IMR-90 (cell line): Measurements from ENCODE around the gene ZFP36. TPM values are rescaled to one million over a fixed set of nuclear protein-coding genes. Genes with fewer than 3 reads are reported as not detected.

Experiments used
- ATAC-seq: fragments of 200-7000 bp; cut with Tn5 transposase; 2 replicates; pipeline ENCODE4 v1.9.1; 2020; ENCODE audit warnings: low read depth, mild to moderate bottlenecking, moderate library complexity
- BruUV-seq: library from RNA; stranded (reverse); fragments of 400-500 nt; replicated peaks from 2 replicates; lab custom pipeline; 2021; lab: Mats Ljungman, UMichigan
- CTCF ChIA-PET: fragments of 300-600 bp; formaldehyde crosslinking; extraction: SDS; loops from one replicate; lab custom pipeline; 2021; ENCODE audit warnings: antibody characterized with exemption; lab: Yijun Ruan, JAX
- POLR2A ChIA-PET: fragments of 300-600 bp; sonication (Branson Sonifier 250); formaldehyde crosslinking; loops from one replicate; lab custom pipeline; 2022; ENCODE audit warnings: antibody characterized with exemption; ENCODE audit not compliant: unreplicated experiment; lab: Charles Lee
- DNase-seq: peaks from one replicate; pipeline ENCODE4 v3.0.0; 2013
- H2AFZ ChIP-seq: replicated peaks from 2 replicates; pipeline ENCODE3; 2013; ENCODE audit warnings: low read length, mild to moderate bottlenecking; ENCODE audit not compliant: poor library complexity
- H2AK5ac ChIP-seq: 2 replicates; pipeline ENCODE4 v1.6.1; 2013; ENCODE audit warnings: low read depth, low read length, inconsistent platforms
- H2AK9ac ChIP-seq: replicated peaks from 2 replicates; pipeline ENCODE3; 2013; ENCODE audit warnings: mild to moderate bottlenecking, low read depth, low read length, moderate library complexity; ENCODE audit not compliant: poor library complexity
- H2BK120ac ChIP-seq: 2 replicates; pipeline ENCODE4 v1.6.1; 2013; ENCODE audit warnings: low read depth, low read length, inconsistent platforms
- H2BK15ac ChIP-seq: 3 replicates; pipeline ENCODE4 v1.6.1; 2013; ENCODE audit warnings: low read depth, low read length, inconsistent platforms
- H2BK20ac ChIP-seq: 2 replicates; pipeline ENCODE4 v1.6.1; 2013; ENCODE audit warnings: low read depth, mild to moderate bottlenecking, inconsistent platforms, low read length, moderate library complexity
- H2BK5ac ChIP-seq: 2 replicates; pipeline ENCODE4 v1.6.1; 2013; ENCODE audit warnings: mild to moderate bottlenecking, low read depth, low read length, inconsistent platforms; ENCODE audit not compliant: poor library complexity, severe bottlenecking
- H3K14ac ChIP-seq: replicated peaks from 2 replicates; pipeline ENCODE4 v1.6.1; 2013; ENCODE audit warnings: low read depth, low read length, inconsistent platforms
- H3K18ac ChIP-seq: 2 replicates; pipeline ENCODE4 v1.6.1; 2013; ENCODE audit warnings: low read depth, low read length, control low read depth
- H3K23ac ChIP-seq: 2 replicates; pipeline ENCODE4 v1.6.1; 2013; ENCODE audit warnings: low read depth, low read length, inconsistent platforms
- H3K27ac ChIP-seq: 2 replicates; pipeline ENCODE4 v1.5.1; 2013; ENCODE audit warnings: mild to moderate bottlenecking, control low read depth, low read length; ENCODE audit not compliant: insufficient read depth
- H3K27me3 ChIP-seq: 2 replicates; pipeline ENCODE4 v1.6.1; 2013; ENCODE audit warnings: low read length; ENCODE audit not compliant: control insufficient read depth, insufficient read depth
- H3K36me3 ChIP-seq: 2 replicates; pipeline ENCODE4 v1.6.1; 2013; ENCODE audit warnings: low read length, mixed read lengths; ENCODE audit not compliant: control insufficient read depth, insufficient read depth
- H3K4ac ChIP-seq: 2 replicates; pipeline ENCODE4 v1.6.1; 2013; ENCODE audit warnings: low read depth, low read length, inconsistent platforms
- H3K4me1 ChIP-seq: 2 replicates; pipeline ENCODE4 v1.6.1; 2013; ENCODE audit warnings: low read length, mixed read lengths; ENCODE audit not compliant: control insufficient read depth, insufficient read depth
- H3K4me2 ChIP-seq: 2 replicates; pipeline ENCODE4 v1.6.1; 2013; ENCODE audit warnings: low read depth, mild to moderate bottlenecking, control low read depth, low read length, moderate library complexity
- H3K4me3 ChIP-seq: 2 replicates; pipeline ENCODE4 v1.5.1; 2013; ENCODE audit warnings: low read depth, mild to moderate bottlenecking, control low read depth, low read length, moderate library complexity; ENCODE audit not compliant: insufficient read depth
- H3K56ac ChIP-seq: 2 replicates; pipeline ENCODE4 v1.6.1; 2013; ENCODE audit warnings: low read length, inconsistent platforms; ENCODE audit not compliant: insufficient read depth; ENCODE audit errors: extremely low read depth
- H3K79me1 ChIP-seq, 2 experiments: 2 replicates each; pipeline ENCODE4 v1.6.1; 2013; ENCODE audit warnings: low read length in 2 of 2, inconsistent platforms in 1 of 2, low read depth in 1 of 2
- H3K9ac ChIP-seq: 2 replicates; pipeline ENCODE4 v1.6.1; 2013; ENCODE audit warnings: low read depth, low read length, control low read depth
- H3K9me1 ChIP-seq: 2 replicates; pipeline ENCODE4 v1.6.1; 2013; ENCODE audit warnings: low read length, inconsistent platforms; ENCODE audit not compliant: insufficient read depth
- H3K9me3 ChIP-seq: 2 replicates; pipeline ENCODE4 v1.6.1; 2013; ENCODE audit warnings: low read length; ENCODE audit not compliant: control insufficient read depth, insufficient read depth
- H4K20me1 ChIP-seq: 2 replicates; pipeline ENCODE4 v1.6.1; 2013; ENCODE audit warnings: low read length, inconsistent platforms; ENCODE audit not compliant: insufficient read depth
- H4K5ac ChIP-seq: 2 replicates; pipeline ENCODE4 v1.6.1; 2013; ENCODE audit warnings: mild to moderate bottlenecking, low read depth, low read length, control low read depth
- H4K8ac ChIP-seq, 2 experiments: 2 replicates each; pipeline ENCODE4 v1.6.1; 2013; ENCODE audit warnings: low read depth in 2 of 2, low read length in 2 of 2, control low read depth in 1 of 2, inconsistent platforms in 1 of 2
- H4K91ac ChIP-seq: 2 replicates; pipeline ENCODE4 v1.6.1; 2013; ENCODE audit warnings: low read depth, low read length, inconsistent platforms; ENCODE audit not compliant: insufficient read depth
- BHLHE40 ChIP-seq: fragments of 150-350 bp; IDR thresholded peaks from 2 replicates; pipeline ENCODE4 v1.6.1; 2016; ENCODE audit warnings: mild to moderate bottlenecking, low read depth, low read length
- CEBPB ChIP-seq: IDR thresholded peaks from 2 replicates; pipeline ENCODE4 v1.6.1; 2012; ENCODE audit warnings: low read depth, low read length, improper control_type of control experiment
- CHD1 ChIP-seq: IDR thresholded peaks from 2 replicates; pipeline ENCODE4 v1.6.1; 2012; ENCODE audit warnings: low read depth, low read length, improper control_type of control experiment
- FOS ChIP-seq: fragments of 150-350 bp; IDR thresholded peaks from 2 replicates; pipeline ENCODE4 v1.6.1; 2016; ENCODE audit warnings: low read depth, low read length
- MAFK ChIP-seq: IDR thresholded peaks from 2 replicates; pipeline ENCODE4 v1.6.1; 2012; ENCODE audit warnings: low read depth, low read length, improper control_type of control experiment
- MAZ ChIP-seq: IDR thresholded peaks from 2 replicates; pipeline ENCODE4 v1.6.1; 2012; ENCODE audit warnings: low read depth, mild to moderate bottlenecking, low read length, improper control_type of control experiment, moderate library complexity, borderline replicate concordance
- MXI1 ChIP-seq: IDR thresholded peaks from 2 replicates; pipeline ENCODE4 v1.6.1; 2012; ENCODE audit warnings: low read depth, mild to moderate bottlenecking, low read length, moderate library complexity, borderline replicate concordance
- NFE2L2 ChIP-seq: fragments of 150-350 bp; IDR thresholded peaks from 2 replicates; pipeline ENCODE4 v1.6.1; 2016; ENCODE audit warnings: low read depth, mild to moderate bottlenecking, low read length
- POLR2A ChIP-seq: IDR thresholded peaks from 2 replicates; pipeline ENCODE4 v1.6.1; 2012; ENCODE audit warnings: mild to moderate bottlenecking, low read depth, low read length
- RAD21 ChIP-seq: IDR thresholded peaks from 2 replicates; pipeline ENCODE4 v1.6.1; 2012; ENCODE audit warnings: low read length, improper control_type of control experiment
- RCOR1 ChIP-seq: IDR thresholded peaks from 2 replicates; pipeline ENCODE4 v1.6.1; 2012; ENCODE audit warnings: mild to moderate bottlenecking, low read length, improper control_type of control experiment; ENCODE audit not compliant: insufficient replicate concordance
- RFX5 ChIP-seq: IDR thresholded peaks from 2 replicates; pipeline ENCODE4 v1.8.0; 2012; ENCODE audit warnings: low read depth, mild to moderate bottlenecking, low read length, moderate library complexity
- WGBS, 2 experiments: methylation state at CpG; one replicate each; pipeline versions ENCODE4 v1.1.5 to v1.1.7; 2013; ENCODE audit warnings: missing lambda C conversion rate in 2 of 2; ENCODE audit not compliant: insufficient read length in 1 of 2; ENCODE audit errors: extremely low coverage in 2 of 2; 5-methylcytosine and 5-hydroxymethylcytosine counted together
- dilution Hi-C: fragments of 300-500 bp; cut with HindIII; formaldehyde crosslinking; loops from one replicate; pipeline ENCODE4 v1.14.3; 2018; ENCODE audit warnings: low sequenced_read_pairs; ENCODE audit not compliant: unreplicated experiment
- in situ Hi-C: fragments of 300-500 bp; cut with MboI; formaldehyde crosslinking; loops from 3 replicates; pipeline ENCODE4 v1.14.3; 2019; ENCODE audit warnings: low sequenced_read_pairs, inconsistent platforms, mixed read lengths
- intact Hi-C: fragments of 100-400 bp; cut with micrococcal nuclease; formaldehyde crosslinking; loops from 2 replicates; pipeline ENCODE4 v1.10.0; 2022
- polyA plus RNA-seq, 3 experiments: library from polyadenylated mRNA; depleted of rRNA; stranded (reverse); fragments of >200 nt; gene quantifications; 2 replicates each; pipeline ENCODE4 v1.2.3, GENCODE V29; 2012; ENCODE audit warnings: low replicate concordance in 1 of 3
- total RNA-seq: library from RNA; depleted of rRNA; stranded (reverse); fragments of >200 nt; gene quantifications from 2 replicates; pipeline ENCODE4 v1.2.3, GENCODE V29; 2012
- TF ChIP-seq, protein P1 (sequence below): conservative IDR thresholded peaks from 2 replicates; pipeline ENCODE4 v1.5.1; 2012; ENCODE audit warnings: mild to moderate bottlenecking, low read depth, low read length, improper control_type of control experiment
- TF ChIP-seq, protein P2 (sequence below): fragments of 150-350 bp; IDR thresholded peaks from 2 replicates; pipeline ENCODE4 v1.6.1; 2016; ENCODE audit warnings: low read depth, mild to moderate bottlenecking, low read length, moderate library complexity, borderline replicate concordance
- TF ChIP-seq, protein P3 (sequence below): fragments of 150-350 bp; IDR thresholded peaks from 2 replicates; pipeline ENCODE4 v1.6.1; 2017; ENCODE audit warnings: mild to moderate bottlenecking, antibody characterized with exemption, low read length, low read depth

The ZFP36 gene
- total and polyA plus RNA-seq, 2 of the 4 experiments (the other 2 are of a cell fraction): 1.4 to 45.0 TPM

DNA sequence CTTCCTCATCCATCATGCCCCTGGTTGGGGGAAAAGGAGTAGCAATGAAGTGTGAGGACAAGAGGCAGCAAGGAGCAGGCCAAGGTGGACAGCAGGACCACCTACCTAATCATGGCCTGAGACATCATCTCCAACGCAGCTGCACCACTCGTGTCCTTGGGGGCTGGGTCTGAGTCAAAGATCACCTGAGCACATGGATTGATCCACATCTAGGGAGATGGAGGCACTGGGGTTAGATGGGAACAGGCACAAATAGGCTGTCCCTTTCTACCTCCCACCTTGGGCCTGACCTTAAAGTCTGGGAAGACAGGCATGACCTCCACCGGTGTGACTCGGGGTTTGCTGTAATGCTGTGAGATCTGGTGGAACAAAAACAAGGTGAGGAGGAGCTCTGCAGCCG is 18.0 kb upstream of the ZFP36 start:
- H3K4me1 ChIP-seq: peaks cover 12% of the 10 kb centered on the region
- CTCF ChIA-PET: interaction anchor here (1.3 kb wide), 1 partner anchor 9 kb away, joined by 3 read pairs; no protein-coding TSS in a partner anchor
- no peak overlapping the region for H2AFZ ChIP-seq
- no peak overlapping the region for H3K4ac ChIP-seq
- H2AK5ac ChIP-seq: no peak overlapping the region
- H4K5ac ChIP-seq: no peak overlapping the region
- H2BK120ac ChIP-seq: no peak overlapping the region
- no peak overlapping the region for H3K18ac ChIP-seq
- intact Hi-C loops: no loop called here
- POLR2A ChIA-PET: no interaction called here
- no TSS peak for BruUV-seq
- no peak overlapping the region for H3K56ac ChIP-seq
- no peak overlapping the region for H3K23ac ChIP-seq
- ATAC-seq: no peak
- in situ Hi-C loops: no loop called here
- H3K9me3 ChIP-seq: no peaks in the 10 kb centered on the region
- no peak overlapping the region for H3K4me3 ChIP-seq
- H2BK20ac ChIP-seq: no peak overlapping the region
- no peak overlapping the region for H3K9ac ChIP-seq
- TF ChIP-seq RFX5 (no peak), POLR2A (no peak), NFE2L2 (no peak), MAZ (no peak), MAFK (no peak), CHD1 (no peak), RAD21 (no peak), MXI1 (no peak), RCOR1 (no peak), FOS (no peak), CEBPB (no peak), BHLHE40 (no peak)
- TF ChIP-seq, protein P1, sequence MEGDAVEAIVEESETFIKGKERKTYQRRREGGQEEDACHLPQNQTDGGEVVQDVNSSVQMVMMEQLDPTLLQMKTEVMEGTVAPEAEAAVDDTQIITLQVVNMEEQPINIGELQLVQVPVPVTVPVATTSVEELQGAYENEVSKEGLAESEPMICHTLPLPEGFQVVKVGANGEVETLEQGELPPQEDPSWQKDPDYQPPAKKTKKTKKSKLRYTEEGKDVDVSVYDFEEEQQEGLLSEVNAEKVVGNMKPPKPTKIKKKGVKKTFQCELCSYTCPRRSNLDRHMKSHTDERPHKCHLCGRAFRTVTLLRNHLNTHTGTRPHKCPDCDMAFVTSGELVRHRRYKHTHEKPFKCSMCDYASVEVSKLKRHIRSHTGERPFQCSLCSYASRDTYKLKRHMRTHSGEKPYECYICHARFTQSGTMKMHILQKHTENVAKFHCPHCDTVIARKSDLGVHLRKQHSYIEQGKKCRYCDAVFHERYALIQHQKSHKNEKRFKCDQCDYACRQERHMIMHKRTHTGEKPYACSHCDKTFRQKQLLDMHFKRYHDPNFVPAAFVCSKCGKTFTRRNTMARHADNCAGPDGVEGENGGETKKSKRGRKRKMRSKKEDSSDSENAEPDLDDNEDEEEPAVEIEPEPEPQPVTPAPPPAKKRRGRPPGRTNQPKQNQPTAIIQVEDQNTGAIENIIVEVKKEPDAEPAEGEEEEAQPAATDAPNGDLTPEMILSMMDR: no peak
- TF ChIP-seq, protein P2, sequence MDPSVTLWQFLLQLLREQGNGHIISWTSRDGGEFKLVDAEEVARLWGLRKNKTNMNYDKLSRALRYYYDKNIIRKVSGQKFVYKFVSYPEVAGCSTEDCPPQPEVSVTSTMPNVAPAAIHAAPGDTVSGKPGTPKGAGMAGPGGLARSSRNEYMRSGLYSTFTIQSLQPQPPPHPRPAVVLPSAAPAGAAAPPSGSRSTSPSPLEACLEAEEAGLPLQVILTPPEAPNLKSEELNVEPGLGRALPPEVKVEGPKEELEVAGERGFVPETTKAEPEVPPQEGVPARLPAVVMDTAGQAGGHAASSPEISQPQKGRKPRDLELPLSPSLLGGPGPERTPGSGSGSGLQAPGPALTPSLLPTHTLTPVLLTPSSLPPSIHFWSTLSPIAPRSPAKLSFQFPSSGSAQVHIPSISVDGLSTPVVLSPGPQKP: no peak
- TF ChIP-seq, protein P3, sequence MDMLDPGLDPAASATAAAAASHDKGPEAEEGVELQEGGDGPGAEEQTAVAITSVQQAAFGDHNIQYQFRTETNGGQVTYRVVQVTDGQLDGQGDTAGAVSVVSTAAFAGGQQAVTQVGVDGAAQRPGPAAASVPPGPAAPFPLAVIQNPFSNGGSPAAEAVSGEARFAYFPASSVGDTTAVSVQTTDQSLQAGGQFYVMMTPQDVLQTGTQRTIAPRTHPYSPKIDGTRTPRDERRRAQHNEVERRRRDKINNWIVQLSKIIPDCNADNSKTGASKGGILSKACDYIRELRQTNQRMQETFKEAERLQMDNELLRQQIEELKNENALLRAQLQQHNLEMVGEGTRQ: no peak
- H4K20me1 ChIP-seq: no peaks in the 10 kb centered on the region; the same call in 1 of the 2 replicates
- no peak for DNase-seq
- dilution Hi-C loops: no loop called here
- H2AK9ac ChIP-seq: no peak overlapping the region
- no CpG with 5 or more reads among the region's 5 CpGs for WGBS, 2 experiments
- no peak overlapping the region for H4K8ac ChIP-seq
- peaks cover 48% of the 10 kb centered on the region for H3K36me3 ChIP-seq
- no peak overlapping the region for H2BK5ac ChIP-seq
- H3K9me1 ChIP-seq: peaks cover 15% of the 10 kb centered on the region; the same call in 1 of the 2 replicates
- H4K91ac ChIP-seq: no peak overlapping the region
- H3K27ac ChIP-seq: no peak overlapping the region
- no peaks in the 10 kb centered on the region for H3K27me3 ChIP-seq
- no peak overlapping the region for H3K4me2 ChIP-seq
- peaks cover 29 to 53% of the 10 kb centered on the region in 2 experiments for H3K79me1 ChIP-seq
- no peak overlapping the region for H2BK15ac ChIP-seq
- H3K14ac ChIP-seq: no peak overlapping the region
